Endothelial cell of umbilical vein (primary cell): ENCODE results near the gene LSM14A. TPM values are rescaled to one million over a fixed set of nuclear protein-coding genes. Genes with fewer than 3 reads are reported as not detected.

Source experiments
- BruUV-seq: library from RNA; stranded (reverse); fragments of 400-500 nt; replicated peaks from 2 replicates; lab custom pipeline; 2021; lab: Mats Ljungman, UMichigan
- CTCF ChIA-PET: fragments of 300-600, 350-600 bp; sonication (Branson Sonifier 250); formaldehyde crosslinking; loops from one replicate; lab custom pipeline; 2021; ENCODE audit warnings: antibody characterized with exemption, inconsistent platforms; lab: Charles Lee
- POLR2A ChIA-PET: fragments of 300-600, 350-600 bp; sonication (Branson Sonifier 250); formaldehyde crosslinking; loops from one replicate; lab custom pipeline; 2021; ENCODE audit warnings: antibody characterized with exemption, inconsistent platforms; lab: Charles Lee
- DNase-seq: peaks from one replicate; pipeline ENCODE4 v3.0.0-alpha.2; 2011; ENCODE audit warnings: low read depth, low spot score
- FAIRE-seq: peaks from 2 replicates; lab custom pipeline; 2011; peaks lifted over from hg19 to GRCh38; lab: Jason Lieb, UNC
- H2AFZ ChIP-seq: 2 replicates; pipeline ENCODE4 v1.6.0; 2012; ENCODE audit warnings: low read depth, low read length, control low read depth, inconsistent platforms
- H3K27ac ChIP-seq: 2 replicates; pipeline ENCODE4 v1.5.1; 2011; ENCODE audit warnings: low read depth, mild to moderate bottlenecking, control low read depth, low read length, moderate library complexity; ENCODE audit not compliant: insufficient read depth
- H3K27me3 ChIP-seq, 2 experiments: 2 replicates each; pipeline versions ENCODE4 v1.6.0 to v1.6.1; 2011; ENCODE audit warnings: low read length in 2 of 2, mixed read lengths in 1 of 2; ENCODE audit not compliant: control insufficient read depth in 2 of 2, insufficient read depth in 2 of 2
- H3K36me3 ChIP-seq, 2 experiments: 2 replicates in 1 of 2; 3 replicates in 1 of 2; pipeline ENCODE4 v1.5.1; 2011; ENCODE audit warnings: low read length in 2 of 2, mild to moderate bottlenecking in 1 of 2, moderate library complexity in 1 of 2; ENCODE audit not compliant: control insufficient read depth in 2 of 2, insufficient read depth in 2 of 2; ENCODE audit errors: extremely low read depth in 1 of 2
- H3K4me1 ChIP-seq: 3 replicates; pipeline ENCODE4 v1.5.1; 2011; ENCODE audit warnings: mild to moderate bottlenecking, low read length; ENCODE audit not compliant: control insufficient read depth, insufficient read depth; ENCODE audit errors: extremely low read depth
- H3K4me2 ChIP-seq: 2 replicates; pipeline ENCODE4 v1.6.1; 2011; ENCODE audit warnings: low read length, control low read depth, mixed read lengths; ENCODE audit not compliant: insufficient read depth
- H3K4me3 ChIP-seq, 3 experiments: fragments of 200-600 bp in 1 of 3; sonication (generic), shearing (Covaris generic) in 1 of 3; replicated peaks in 1 of 3; 2 replicates each; pipeline ENCODE4 v1.5.1; 2011 to 2016; ENCODE audit warnings: control low read depth in 3 of 3, low read length in 3 of 3, mild to moderate bottlenecking in 2 of 3, inconsistent platforms in 1 of 3, low read depth in 1 of 3, moderate library complexity in 1 of 3; ENCODE audit not compliant: insufficient read depth in 1 of 3
- H3K79me2 ChIP-seq: 2 replicates; pipeline ENCODE4 v1.6.0; 2012; ENCODE audit warnings: low read length, inconsistent platforms; ENCODE audit not compliant: control insufficient read depth, insufficient read depth
- H3K9ac ChIP-seq: replicated peaks from 2 replicates; pipeline ENCODE3; 2011; ENCODE audit warnings: low read length, control low read depth; ENCODE audit not compliant: insufficient read depth; ENCODE audit errors: extremely low read depth
- H3K9me1 ChIP-seq: replicated peaks from 3 replicates; pipeline ENCODE4 v1.6.0; 2011; ENCODE audit warnings: mild to moderate bottlenecking, low read length; ENCODE audit not compliant: control insufficient read depth, insufficient read depth; ENCODE audit errors: extremely low read depth
- H3K9me3 ChIP-seq: replicated peaks from 2 replicates; pipeline ENCODE4 v1.5.1; 2012; ENCODE audit warnings: low read length, inconsistent platforms; ENCODE audit not compliant: control insufficient read depth, insufficient read depth
- H4K20me1 ChIP-seq: replicated peaks from 2 replicates; pipeline ENCODE3; 2011; ENCODE audit warnings: mild to moderate bottlenecking, low read length; ENCODE audit not compliant: control insufficient read depth, insufficient read depth; ENCODE audit errors: extremely low read depth
- EZH2 ChIP-seq: IDR thresholded peaks from 2 replicates; pipeline ENCODE4 v1.6.1; 2012; ENCODE audit warnings: borderline replicate concordance, low read depth, mild to moderate bottlenecking, moderate library complexity, low read length, inconsistent platforms; ENCODE audit not compliant: severe bottlenecking
- FOS ChIP-seq: IDR thresholded peaks from 2 replicates; pipeline ENCODE4 v1.6.1; 2011; ENCODE audit warnings: mild to moderate bottlenecking, low read length, moderate library complexity, borderline replicate concordance; ENCODE audit not compliant: insufficient read depth
- GATA2 ChIP-seq: IDR thresholded peaks from 2 replicates; pipeline ENCODE4 v1.7.0; 2011; ENCODE audit warnings: low read depth, mild to moderate bottlenecking, moderate library complexity, mixed read lengths, low read length; ENCODE audit not compliant: insufficient read length, insufficient read depth
- JUN ChIP-seq: IDR thresholded peaks from 2 replicates; pipeline ENCODE4 v1.6.1; 2011; ENCODE audit warnings: borderline replicate concordance, low read depth; ENCODE audit not compliant: insufficient read length, insufficient read depth
- MYC ChIP-seq: IDR thresholded peaks from one replicate; pipeline ENCODE4 v1.6.1; 2011; ENCODE audit warnings: mild to moderate bottlenecking, low read depth, low read length
- POLR2A ChIP-seq: IDR thresholded peaks from 2 replicates; pipeline ENCODE4 v1.6.1; 2012; ENCODE audit warnings: low read depth, mild to moderate bottlenecking, control low read depth, low read length
- POLR2AphosphoS5 ChIP-seq: IDR thresholded peaks from 2 replicates; pipeline ENCODE4 v1.6.1; 2012; ENCODE audit warnings: low read depth, mild to moderate bottlenecking, control low read depth, low read length, moderate library complexity; ENCODE audit not compliant: insufficient read depth
- dilution Hi-C: fragments of 300-500 bp; cut with MboI; formaldehyde crosslinking; loops from one replicate; pipeline ENCODE4 v1.15.0; 2019; ENCODE audit warnings: low sequenced_read_pairs; ENCODE audit not compliant: extremely low pct_ligation_motif_present
- intact Hi-C: fragments of 100-400 bp; cut with micrococcal nuclease; formaldehyde crosslinking; loops from one replicate; pipeline ENCODE4 v1.10.0; 2022
- polyA plus RNA-seq, 4 experiments: library from polyadenylated mRNA; depleted of rRNA in 3 of 4; stranded (reverse) in 3 of 4; unstranded in 1 of 4; fragments of >200 nt; gene quantifications; 2 replicates each; pipeline versions ENCODE4 v1.2.1 to v1.2.3, GENCODE V29; 2011 to 2012; ENCODE audit warnings: missing spikeins in 1 of 4
- total RNA-seq: library from RNA; stranded (reverse); gene quantifications from 2 replicates; pipeline ENCODE4 v1.2.3, GENCODE V29; 2021
- TF ChIP-seq, protein P1 (sequence below): IDR thresholded peaks from 2 replicates; pipeline ENCODE4 v1.6.1; 2011; ENCODE audit not compliant: insufficient read depth, insufficient read length
- TF ChIP-seq, protein P2 (sequence below), 2 donors: IDR thresholded peaks; 1 replicate in 1 of 2; 2 replicates in 1 of 2; pipeline ENCODE4 v1.5.1; 2011; ENCODE audit warnings: low read length in 2 of 2, mild to moderate bottlenecking in 2 of 2, moderate library complexity in 2 of 2, control low read depth in 1 of 2, inconsistent platforms in 1 of 2, low read depth in 1 of 2; ENCODE audit not compliant: insufficient read depth in 1 of 2; ENCODE audit errors: extremely low read depth in 1 of 2

Gene LSM14A
- total and polyA plus RNA-seq, 2 donors (not counting 3 experiments of a cell fraction or from before 2014, with no cell fraction given), result 96.7 to 122 TPM

DNA sequence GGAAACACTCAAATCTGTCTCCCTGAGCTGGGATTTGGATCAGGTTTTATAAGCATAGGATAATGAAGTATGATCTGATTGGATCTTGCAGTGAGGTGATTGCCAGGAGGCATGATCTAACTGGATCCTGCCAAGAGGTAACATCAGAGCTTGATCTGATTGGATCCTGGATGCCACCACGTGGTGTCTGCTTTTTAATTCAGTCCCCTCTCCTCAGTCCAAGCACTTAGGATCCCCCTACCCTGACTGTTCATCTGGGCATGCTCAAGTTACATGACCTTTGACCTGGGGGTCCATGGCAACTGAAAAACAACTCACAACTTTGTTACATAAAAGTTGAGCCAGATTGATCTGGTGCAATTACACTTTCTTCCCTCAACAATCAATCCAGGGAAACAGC is 47.5 kb upstream of the LSM14A start:
- FAIRE-seq, result no peak
- no peaks in the 10 kb centered on the region for H4K20me1 ChIP-seq
- dilution Hi-C loops (no loop called here), intact Hi-C loops (loop anchor here (5.0 kb wide), 1 partner anchor 92 kb away; no protein-coding TSS in a partner anchor)
- no peak overlapping the region for H3K4me2 ChIP-seq
- BruUV-seq, result no TSS peak
- H3K27ac ChIP-seq, result no peak overlapping the region
- H3K4me1 ChIP-seq, result no peaks in the 10 kb centered on the region
- no peak overlapping the region for H3K4me3 ChIP-seq
- TF ChIP-seq GATA2, result no peak
- no peak for TF ChIP-seq POLR2AphosphoS5
- TF ChIP-seq, protein P1, sequence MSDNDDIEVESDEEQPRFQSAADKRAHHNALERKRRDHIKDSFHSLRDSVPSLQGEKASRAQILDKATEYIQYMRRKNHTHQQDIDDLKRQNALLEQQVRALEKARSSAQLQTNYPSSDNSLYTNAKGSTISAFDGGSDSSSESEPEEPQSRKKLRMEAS, result no peak
- TF ChIP-seq EZH2, result no peak
- POLR2A ChIA-PET, result no interaction called here
- H2AFZ ChIP-seq, result no peak overlapping the region
- H3K9me3 ChIP-seq, result no peaks in the 10 kb centered on the region
- peaks cover 0 to 2% of the 10 kb centered on the region in 2 experiments for H3K27me3 ChIP-seq
- no peak overlapping the region for H3K9ac ChIP-seq
- H3K36me3 ChIP-seq, result no peaks in the 10 kb centered on the region
- no peak for DNase-seq
- no peaks in the 10 kb centered on the region for H3K9me1 ChIP-seq
- no peaks in the 10 kb centered on the region for H3K79me2 ChIP-seq
- CTCF ChIA-PET, result interaction anchor here (0.8 to 5.1 kb wide), 2 partner anchors 20 to 28 kb away, joined by 4 to 30 read pairs; no protein-coding TSS in a partner anchor

DNA sequence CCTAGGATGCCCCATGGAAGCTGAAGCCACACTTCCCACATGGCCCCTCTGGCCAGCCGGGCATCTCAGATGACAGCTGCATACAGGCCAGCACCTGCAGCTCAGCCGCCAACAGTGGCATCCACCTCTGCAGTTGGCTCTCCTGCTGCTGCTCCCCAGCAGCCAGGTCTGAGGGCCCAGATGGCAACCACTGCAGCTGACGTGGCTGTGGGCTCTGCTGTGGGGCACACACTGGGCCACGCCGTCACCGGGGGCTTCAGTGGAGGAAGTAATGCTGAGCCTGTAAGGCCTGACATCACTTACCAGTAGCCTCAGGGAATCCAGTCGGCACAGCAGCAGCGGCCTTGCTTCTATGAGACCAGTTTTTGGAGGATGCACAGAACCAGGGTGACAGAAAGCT is 45.3 kb upstream of the LSM14A start:
- H3K27ac ChIP-seq, result no peak overlapping the region
- TF ChIP-seq GATA2, result no peak
- no peak for TF ChIP-seq EZH2
- no peak for TF ChIP-seq FOS
- TF ChIP-seq JUN, result no peak
- TF ChIP-seq POLR2A, result no peak
- TF ChIP-seq MYC, result no peak
- TF ChIP-seq, protein P2, sequence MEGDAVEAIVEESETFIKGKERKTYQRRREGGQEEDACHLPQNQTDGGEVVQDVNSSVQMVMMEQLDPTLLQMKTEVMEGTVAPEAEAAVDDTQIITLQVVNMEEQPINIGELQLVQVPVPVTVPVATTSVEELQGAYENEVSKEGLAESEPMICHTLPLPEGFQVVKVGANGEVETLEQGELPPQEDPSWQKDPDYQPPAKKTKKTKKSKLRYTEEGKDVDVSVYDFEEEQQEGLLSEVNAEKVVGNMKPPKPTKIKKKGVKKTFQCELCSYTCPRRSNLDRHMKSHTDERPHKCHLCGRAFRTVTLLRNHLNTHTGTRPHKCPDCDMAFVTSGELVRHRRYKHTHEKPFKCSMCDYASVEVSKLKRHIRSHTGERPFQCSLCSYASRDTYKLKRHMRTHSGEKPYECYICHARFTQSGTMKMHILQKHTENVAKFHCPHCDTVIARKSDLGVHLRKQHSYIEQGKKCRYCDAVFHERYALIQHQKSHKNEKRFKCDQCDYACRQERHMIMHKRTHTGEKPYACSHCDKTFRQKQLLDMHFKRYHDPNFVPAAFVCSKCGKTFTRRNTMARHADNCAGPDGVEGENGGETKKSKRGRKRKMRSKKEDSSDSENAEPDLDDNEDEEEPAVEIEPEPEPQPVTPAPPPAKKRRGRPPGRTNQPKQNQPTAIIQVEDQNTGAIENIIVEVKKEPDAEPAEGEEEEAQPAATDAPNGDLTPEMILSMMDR (IDR thresholded peaks at IDR 0.05; ENCODE audit: extremely low read depth in 1 of 2, insufficient read depth in 1 of 2, low read depth in 1 of 2, low read length in 2 of 2), result no peak
- TF ChIP-seq, protein P1, result no peak
- no peak for TF ChIP-seq POLR2AphosphoS5
- H4K20me1 ChIP-seq, result no peaks in the 10 kb centered on the region
- no peaks in the 10 kb centered on the region for H3K79me2 ChIP-seq
- H3K9me1 ChIP-seq, result no peaks in the 10 kb centered on the region
- dilution Hi-C loops (no loop called here), intact Hi-C loops (no loop called here)
- DNase-seq (no peak), FAIRE-seq (no peak)
- no peak overlapping the region for H3K9ac ChIP-seq
- no peaks in the 10 kb centered on the region for H3K4me1 ChIP-seq
- H3K36me3 ChIP-seq, result no peaks in the 10 kb centered on the region
- H3K4me2 ChIP-seq, result no peak overlapping the region
- ChIA-PET POLR2A (interaction anchor here (0.6 kb wide), 1 partner anchor 9 kb away, joined by 5 read pairs; no protein-coding TSS in a partner anchor), CTCF (interaction anchor here (1.0 to 5.1 kb wide), 5 partner anchors 18 to 1067 kb away, joined by 3 to 30 read pairs (median 5); no protein-coding TSS in a partner anchor)
- BruUV-seq, result no TSS peak
- no peaks in the 10 kb centered on the region for H3K9me3 ChIP-seq
- H3K27me3 ChIP-seq, result peaks cover 0 to 2% of the 10 kb centered on the region in 2 experiments
- H3K4me3 ChIP-seq, result no peak overlapping the region
- no peak overlapping the region for H2AFZ ChIP-seq
